Esophagus (tissue), 2 donors: Measurements from ENCODE around the gene MAK. TPM values are rescaled to one million over a fixed set of nuclear protein-coding genes. Genes with fewer than 3 reads are reported as not detected.

Experiments used
- polyA plus RNA-seq, 2 donors: library from polyadenylated mRNA; stranded (reverse); fragments of 200-250 nt; gene quantifications; one replicate each; pipeline ENCODE4 v1.2.3, GENCODE V29; 2013
- donor health status: healthy with polysubstance abuse.
- donor health status: Bipolar disorder and iron deficiency.

The MAK gene
- polyA plus RNA-seq, 2 donors, result 0.02 to 0.04 TPM

Other genes starting within 250 kb of the MAK start
- under 1 TPM in 1 of 2 donors, not detected in 1; 0.69 TPM for gene C6orf52, start 143.9 kb downstream of the MAK start, polyA plus RNA-seq
- gene PAK1IP1, start 143.6 kb downstream of the MAK start, polyA plus RNA-seq, result 10 to 100 TPM in 1 of 2 donors, 1 to 10 TPM in 1; 9.2 to 20.9 TPM
- 10 to 100 TPM; 82.7 to 84.9 TPM for gene TMEM14C, start 115.5 kb downstream of the MAK start, polyA plus RNA-seq
- gene TMEM14B, start 90.7 kb downstream of the MAK start, polyA plus RNA-seq, result 10 to 100 TPM; 47.6 to 50.8 TPM
- not detected for gene GCM2, start 43.5 kb upstream of the MAK start, polyA plus RNA-seq
- under 1 TPM; 0.13 to 0.63 TPM for gene SYCP2L, start 48.5 kb upstream of the MAK start, polyA plus RNA-seq
- gene ELOVL2, start 205.8 kb upstream of the MAK start, polyA plus RNA-seq, result under 1 TPM; 0.04 to 0.08 TPM